Epithelial cell of esophagus (primary cell): ENCODE data around the gene MSRB3.
A peak's percentile ranks its signal among the peaks of the same experiment; 100 is the strongest.

Source experiments
- DNase-seq: peaks from one replicate; pipeline ENCODE4 v3.0.0; 2010; ENCODE audit warnings: low read depth
- H3K4me3 ChIP-seq: 2 replicates; pipeline ENCODE4 v1.5.1; 2011; ENCODE audit warnings: mild to moderate bottlenecking, low read length, control low read depth
- TF ChIP-seq, protein P1 (sequence below): IDR thresholded peaks from 2 replicates; pipeline ENCODE4 v1.5.1; 2011; ENCODE audit warnings: low read depth, mild to moderate bottlenecking, low read length, control low read depth, inconsistent platforms; ENCODE audit not compliant: insufficient read depth; ENCODE audit errors: missing control alignments

The MSRB3 gene

DNA sequence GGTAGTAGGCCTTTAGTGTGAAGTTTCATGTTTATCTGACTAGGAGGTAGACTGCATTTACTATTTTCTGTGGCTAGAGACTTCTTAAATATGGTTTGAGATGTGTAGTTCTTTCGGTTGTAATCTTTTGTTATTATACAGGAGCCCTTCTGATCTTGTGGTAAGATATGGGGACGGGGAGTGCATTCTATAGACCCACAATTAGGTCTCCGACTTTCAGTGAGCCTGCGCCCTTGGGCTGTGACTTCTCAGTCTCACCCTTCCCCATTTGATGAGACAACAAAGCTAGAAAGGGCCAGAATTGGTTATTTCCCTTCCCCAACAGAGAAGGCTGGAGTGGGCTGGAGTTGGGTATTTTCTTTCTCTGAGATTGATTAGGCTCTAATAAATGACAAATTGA is 130.0 kb downstream of the MSRB3 start:
- DNase-seq, result no peak
- TF ChIP-seq, protein P1, sequence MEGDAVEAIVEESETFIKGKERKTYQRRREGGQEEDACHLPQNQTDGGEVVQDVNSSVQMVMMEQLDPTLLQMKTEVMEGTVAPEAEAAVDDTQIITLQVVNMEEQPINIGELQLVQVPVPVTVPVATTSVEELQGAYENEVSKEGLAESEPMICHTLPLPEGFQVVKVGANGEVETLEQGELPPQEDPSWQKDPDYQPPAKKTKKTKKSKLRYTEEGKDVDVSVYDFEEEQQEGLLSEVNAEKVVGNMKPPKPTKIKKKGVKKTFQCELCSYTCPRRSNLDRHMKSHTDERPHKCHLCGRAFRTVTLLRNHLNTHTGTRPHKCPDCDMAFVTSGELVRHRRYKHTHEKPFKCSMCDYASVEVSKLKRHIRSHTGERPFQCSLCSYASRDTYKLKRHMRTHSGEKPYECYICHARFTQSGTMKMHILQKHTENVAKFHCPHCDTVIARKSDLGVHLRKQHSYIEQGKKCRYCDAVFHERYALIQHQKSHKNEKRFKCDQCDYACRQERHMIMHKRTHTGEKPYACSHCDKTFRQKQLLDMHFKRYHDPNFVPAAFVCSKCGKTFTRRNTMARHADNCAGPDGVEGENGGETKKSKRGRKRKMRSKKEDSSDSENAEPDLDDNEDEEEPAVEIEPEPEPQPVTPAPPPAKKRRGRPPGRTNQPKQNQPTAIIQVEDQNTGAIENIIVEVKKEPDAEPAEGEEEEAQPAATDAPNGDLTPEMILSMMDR, result no peak

DNA sequence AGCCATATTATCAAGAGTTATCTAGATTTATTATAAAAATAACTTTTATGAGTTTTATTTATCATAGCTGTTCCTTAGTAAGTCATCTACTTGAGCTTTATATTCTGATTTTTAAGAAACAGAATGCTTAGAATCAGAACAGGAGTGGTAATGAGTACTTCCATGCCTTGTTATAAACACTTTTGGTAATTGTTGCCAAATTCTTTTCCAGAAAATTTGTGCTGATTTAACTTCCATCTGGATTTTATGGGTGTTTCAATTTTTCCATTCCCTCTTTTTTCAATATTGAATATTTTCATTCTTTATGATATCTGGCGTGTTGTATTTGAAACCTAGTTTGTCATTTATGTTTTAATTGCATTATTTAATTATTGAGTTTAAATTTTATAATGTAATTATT is 131.2 kb downstream of the MSRB3 start:
- DNase-seq, result no peak
- TF ChIP-seq, protein P1, result no peak
- no peak overlapping the region for H3K4me3 ChIP-seq

More for the DNA sequence above, 130.0 kb downstream of the MSRB3 start:
- no peak overlapping the region for H3K4me3 ChIP-seq

DNA sequence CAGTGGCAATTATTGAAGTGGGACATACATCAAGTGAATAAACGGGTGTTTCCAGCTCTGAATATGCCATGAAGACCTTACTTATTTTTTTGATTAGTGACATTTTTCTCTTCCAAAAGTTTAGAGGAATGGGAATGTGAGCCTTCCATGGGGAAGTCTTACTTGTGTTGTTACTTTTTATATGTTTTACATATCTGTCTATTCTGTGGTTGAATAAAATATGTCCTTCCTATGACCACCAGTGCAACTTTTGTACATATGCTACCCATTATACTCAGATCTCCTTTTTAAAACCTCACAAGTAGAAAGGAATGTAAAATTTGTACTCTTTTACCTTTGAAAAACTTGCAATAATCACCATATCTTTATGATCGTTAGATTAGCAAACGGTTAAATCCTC is 132.7 kb downstream of the MSRB3 start:
- TF ChIP-seq, protein P1, result no peak
- no peak overlapping the region for H3K4me3 ChIP-seq

DNA sequence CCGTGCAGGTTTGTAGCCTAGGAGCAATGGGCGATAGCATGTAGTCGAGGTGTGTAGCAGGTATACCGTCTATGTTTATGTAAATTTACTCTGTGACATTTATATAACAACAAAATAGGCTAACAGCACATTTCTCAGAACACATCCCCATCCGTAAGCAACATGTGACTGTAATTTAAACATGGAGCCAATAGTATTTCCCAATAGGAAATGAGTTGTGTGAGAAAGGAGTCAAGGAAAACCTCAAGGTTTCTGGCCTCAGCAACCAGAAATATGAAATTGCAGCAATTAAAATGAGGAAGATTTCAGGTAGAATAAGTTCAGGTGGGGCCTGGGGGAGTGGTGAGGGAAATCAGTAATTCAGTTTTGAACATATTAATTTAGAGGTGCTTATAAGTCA is 136.0 kb downstream of the MSRB3 start:
- H3K4me3 ChIP-seq, result no peak overlapping the region
- no peak for DNase-seq
- TF ChIP-seq, protein P1, result no peak

More for the DNA sequence above, 132.7 kb downstream of the MSRB3 start:
- DNase-seq, result no peak

DNA sequence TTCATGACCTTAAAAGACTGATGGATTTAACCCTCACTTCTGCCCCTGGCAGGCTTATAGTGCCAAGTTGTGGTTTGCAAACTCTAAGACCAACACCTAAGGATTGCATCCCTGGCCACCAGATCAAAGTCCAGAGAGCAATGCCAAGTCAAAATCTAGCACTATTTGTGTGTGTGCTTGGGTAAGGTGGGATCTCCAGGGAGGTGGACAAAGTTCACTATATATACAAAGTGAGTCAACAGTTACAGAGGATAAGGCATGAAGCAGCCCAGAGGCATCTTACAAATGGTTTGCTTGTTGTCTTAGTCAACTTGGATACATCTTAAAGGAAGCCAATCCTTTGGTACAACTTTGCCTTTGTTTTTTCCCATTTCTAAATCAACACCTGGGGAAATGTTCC is 137.3 kb downstream of the MSRB3 start:
- DNase-seq, result peak; percentile 14
- no peak overlapping the region for H3K4me3 ChIP-seq

DNA sequence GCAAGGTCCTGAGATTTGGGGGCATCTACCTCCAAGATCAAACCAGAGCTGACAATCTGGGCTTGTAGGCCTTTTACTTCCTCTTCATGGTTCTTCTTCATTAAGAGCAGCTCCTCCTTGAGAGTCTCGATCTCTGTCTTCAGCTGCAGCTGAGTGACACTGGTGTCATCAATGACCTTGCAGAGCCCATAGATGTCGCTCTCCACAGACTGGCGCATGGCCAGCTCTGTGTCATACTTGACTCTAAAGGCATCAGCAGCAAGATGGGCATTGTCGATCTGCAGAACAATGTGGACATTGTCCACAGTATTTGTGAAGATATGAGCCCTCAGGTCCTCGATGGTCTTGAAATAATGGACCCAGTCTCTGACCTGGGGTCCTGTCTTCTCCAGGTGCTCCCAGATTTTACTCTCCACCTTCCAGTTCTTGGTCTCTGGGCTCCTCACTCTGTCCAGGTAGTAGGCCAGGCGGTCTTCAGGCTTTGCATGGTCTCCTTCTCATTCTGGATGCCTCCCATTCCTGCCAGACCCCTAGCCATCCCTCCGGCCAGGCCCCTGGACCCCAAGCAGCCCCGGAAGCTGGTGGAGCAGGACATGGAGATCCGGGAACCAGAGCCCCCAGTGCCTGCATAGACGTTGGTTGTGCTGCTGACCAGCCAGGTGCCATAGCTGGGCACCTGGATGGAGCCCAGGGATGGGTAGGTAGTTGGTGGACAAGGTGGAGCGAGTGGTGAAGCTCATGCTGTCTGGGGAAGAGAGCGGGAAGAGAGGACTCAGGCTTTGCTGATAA is 141.0 kb downstream of the MSRB3 start:
- no peak overlapping the region for H3K4me3 ChIP-seq
- no peak for DNase-seq
- TF ChIP-seq, protein P1, result no peak

More for the DNA sequence above, 137.3 kb downstream of the MSRB3 start:
- TF ChIP-seq, protein P1, result no peak

DNA sequence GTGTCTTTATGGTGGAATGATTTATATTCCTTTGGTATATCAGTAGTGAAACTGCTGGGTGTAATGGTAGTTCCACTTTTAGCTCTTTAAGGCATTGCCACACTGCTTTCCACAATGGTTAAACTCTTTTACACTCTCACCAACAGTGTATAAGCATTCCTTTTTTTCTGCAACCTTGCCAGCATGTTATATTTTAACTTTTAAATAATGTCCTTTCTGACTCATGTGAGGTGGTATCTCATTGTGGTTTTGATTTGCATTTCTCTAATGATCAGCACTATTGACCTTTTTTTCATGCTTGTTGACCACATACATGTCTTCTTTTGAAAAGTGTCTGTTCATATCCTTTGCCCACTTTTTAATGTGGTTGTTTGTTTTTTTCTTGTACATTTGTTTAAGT is 142.5 kb downstream of the MSRB3 start:
- DNase-seq, result no peak
- TF ChIP-seq, protein P1, result no peak

More for the DNA sequence above, 142.5 kb downstream of the MSRB3 start:
- H3K4me3 ChIP-seq, result no peak overlapping the region
